NCI-H2227 (cell line): ENCODE measurements around the gene CUL4A.
"Not testable (repeated sequence)": the region's sequence is repeated elsewhere in the genome, so short reads cannot be mapped to it uniquely, and the experiment has no call there.

Experiments
- DNase-seq: peaks from one replicate; lab custom pipeline; 2025; ENCODE audit not compliant: unreplicated experiment; lab: John Stamatoyannopoulos, UW

Gene CUL4A

DNA sequence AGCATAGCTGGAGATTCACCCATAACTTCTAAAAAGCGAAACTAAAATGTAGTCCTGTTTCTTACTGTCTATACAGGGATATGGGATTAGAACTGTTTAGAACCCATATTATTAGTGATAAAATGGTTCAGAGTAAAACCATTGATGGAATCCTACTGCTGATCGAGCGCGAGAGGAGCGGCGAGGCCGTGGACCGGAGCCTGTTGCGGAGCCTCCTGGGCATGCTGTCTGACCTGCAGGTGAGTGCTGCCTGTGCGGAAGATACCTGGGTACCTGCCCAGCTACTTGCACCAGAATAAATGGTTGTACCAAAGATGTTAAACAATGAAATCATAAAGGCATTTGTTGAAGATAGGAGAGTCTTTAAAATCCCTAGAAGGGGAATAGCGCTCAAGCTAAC is 23.7 kb downstream of the CUL4A start:
- no peak for DNase-seq

DNA sequence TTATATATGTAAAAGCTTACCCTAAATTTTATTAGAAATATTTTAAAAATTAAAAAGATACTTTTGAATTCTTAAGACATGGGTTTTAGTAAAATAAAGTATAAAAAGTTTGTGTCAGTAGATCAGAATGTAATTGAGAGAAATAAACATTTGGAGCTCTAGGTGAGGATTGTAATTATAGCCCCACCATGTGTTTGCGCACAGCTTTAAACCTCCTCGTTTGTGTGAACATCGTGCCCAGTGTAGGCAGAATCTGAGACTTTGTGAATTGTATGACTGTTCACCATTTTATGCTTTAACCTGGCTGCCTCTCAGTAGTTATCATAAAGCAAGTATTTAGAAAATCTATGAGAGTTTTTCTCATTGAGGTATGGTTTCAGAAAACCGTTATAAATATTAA is 29.1 kb downstream of the CUL4A start:
- DNase-seq, result no peak

DNA sequence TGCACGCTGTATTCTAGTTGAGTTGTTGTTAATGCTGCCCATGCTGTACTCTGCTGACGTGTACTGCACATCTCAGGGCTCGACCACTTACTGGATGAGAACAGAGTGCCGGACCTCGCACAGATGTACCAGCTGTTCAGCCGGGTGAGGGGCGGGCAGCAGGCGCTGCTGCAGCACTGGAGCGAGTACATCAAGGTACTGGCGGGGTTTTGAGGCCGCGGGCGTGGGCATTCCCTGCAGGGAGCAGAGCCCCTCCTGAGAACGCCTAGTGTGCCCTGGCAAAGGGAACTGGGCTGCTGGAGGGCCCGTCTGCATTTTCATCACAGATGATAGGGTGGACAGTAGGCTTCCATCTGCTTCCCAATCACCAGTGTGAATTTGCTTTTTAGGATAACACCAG is 29.9 kb downstream of the CUL4A start:
- no peak for DNase-seq

DNA sequence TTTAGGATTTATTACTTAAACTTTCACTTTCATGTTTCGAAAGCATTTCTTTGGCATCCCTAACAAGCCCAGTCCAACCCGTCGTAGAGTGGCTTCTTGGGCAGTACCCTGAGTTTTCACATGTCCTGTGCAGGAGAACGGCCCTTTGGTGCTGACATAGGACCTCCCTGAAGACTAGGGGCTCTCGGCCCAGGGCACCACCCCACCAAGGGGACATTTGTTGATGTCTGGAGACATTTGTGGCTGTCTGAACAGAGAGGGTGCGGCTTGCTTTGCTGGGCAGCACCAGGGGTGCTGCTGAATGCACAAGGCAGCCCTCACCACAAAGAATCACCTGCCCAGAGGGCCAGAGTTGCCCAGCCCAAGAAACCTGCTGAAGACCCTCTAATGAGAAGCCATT is 30.6 kb downstream of the CUL4A start:
- no peak for DNase-seq

DNA sequence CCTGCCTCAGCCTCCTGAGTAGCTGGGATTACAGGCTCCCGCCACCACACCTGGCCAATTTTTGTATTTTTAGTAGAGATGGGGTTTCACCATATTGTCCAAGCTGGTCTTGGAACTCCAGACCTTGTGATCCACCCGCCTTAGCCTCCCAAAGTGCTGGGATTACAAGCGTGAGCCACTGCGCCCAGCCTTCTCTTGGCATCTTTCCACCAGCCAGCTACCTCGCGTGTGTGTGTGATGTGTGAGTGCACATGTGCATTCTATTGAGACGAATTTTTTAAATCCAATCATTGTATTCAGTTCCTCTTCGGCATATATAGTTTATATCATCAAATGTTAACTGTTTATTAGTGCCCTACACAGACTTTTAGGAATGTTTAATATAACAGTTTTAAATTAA is 32.2 kb downstream of the CUL4A start:
- DNase-seq, result not testable (repeated sequence)

DNA sequence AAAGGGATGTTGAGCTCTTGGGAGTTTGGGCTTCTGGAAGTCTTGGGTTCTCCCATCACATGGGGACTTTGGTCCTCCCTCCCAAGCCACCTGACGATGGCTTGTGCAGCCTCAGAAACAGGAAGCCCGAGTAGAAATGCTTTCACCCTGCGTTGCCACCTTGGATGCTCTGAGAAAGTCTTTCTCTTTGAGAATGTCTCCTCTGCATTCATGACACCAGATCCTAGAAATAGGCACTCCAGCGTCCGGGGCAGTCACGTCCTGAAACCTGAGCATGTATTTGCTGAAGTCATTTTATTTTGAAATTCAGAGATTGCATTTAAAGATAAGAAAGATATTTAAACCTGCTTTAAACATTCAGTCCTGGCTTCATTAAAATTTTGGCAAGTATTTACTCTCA is 34.4 kb downstream of the CUL4A start:
- DNase-seq, result no peak

DNA sequence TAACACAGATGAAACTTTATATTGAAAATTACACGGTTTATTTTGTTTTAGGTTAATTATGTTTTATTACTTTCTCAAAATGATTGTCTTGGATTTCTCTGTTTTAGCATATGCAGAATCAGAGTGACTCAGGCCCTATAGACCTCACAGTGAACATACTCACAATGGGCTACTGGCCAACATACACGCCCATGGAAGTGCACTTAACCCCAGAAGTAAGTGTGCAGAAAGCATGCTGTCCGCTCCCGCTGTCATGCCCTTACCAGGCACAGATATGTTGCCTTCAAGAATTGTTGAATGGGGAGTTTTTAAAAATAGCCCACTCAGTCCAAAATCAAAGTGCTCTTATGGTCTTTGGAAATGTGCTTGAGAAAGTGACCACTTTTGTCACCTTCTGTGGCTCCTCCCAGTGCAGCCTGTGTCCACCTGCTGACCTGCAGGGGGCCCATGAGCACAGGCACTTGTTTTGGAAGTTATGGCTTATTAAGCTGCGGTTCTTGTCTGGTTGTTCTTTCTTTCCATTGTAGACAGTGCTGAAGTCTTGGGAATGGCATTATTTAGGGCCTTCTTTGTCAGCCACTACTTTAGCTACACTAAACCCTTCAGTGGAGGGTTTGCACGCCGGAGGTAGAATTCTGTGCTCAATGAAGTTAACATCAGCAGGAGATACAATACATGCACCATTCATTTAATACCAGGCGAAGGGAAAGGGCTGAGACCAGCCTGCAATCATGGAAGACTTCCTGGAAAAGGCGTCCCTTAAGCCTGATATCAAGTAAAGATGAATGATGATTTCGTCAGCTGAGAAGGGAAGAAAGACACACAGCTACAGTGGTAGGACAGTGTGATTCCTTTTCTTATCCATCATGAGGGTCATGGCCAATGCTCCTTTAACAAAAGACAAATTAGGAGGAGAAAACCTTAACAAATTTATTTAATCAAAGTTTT is 36.7 kb downstream of the CUL4A start:
- DNase-seq, result no peak

DNA sequence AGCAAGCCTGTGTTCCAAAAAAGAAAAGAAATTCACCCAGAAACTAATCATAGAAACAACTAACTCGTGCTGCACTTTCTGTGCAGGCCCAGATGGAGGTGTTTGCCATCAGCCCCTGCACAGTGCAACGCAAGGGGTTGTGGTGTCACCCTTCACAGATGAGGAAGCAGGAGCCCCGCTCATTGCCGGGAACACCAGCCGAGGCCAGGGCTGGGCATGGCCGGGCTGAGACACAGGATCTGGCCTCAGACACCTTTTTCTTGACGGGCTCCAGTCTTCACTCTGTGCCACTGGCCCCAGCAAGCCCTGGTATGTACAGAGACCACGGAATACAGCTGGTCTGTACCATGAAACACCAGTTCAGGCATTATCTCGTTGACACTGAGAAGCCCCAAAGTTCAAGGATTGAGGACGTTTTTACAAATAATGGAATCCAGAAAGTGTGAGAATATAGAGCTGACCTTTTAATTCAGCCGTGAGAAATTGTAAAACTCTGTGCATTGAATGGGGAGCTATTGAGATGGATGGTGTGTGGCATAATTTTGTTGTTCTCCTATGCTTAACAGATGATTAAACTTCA is 43.2 kb downstream of the CUL4A start:
- no peak for DNase-seq

DNA sequence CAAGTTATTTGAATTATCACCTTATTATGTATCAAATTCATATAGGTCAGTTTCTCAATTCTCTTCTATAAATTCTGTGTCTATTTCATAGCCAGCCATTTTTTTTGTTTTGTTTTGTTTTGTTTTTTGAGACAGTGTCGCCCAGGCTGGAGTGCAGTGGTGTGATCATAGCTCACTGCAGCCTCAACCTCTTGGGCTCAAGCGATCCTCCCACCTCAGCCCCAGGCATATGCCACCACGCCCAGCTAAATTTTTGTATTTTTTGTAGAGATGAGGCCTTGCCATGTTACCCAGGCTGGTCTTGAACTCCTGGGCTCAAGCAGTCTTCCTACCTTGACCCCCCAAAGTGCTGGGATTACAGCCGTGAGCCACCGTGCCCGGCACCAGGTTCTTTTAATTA is 48.5 kb downstream of the CUL4A start:
- not testable (repeated sequence) for DNase-seq

DNA sequence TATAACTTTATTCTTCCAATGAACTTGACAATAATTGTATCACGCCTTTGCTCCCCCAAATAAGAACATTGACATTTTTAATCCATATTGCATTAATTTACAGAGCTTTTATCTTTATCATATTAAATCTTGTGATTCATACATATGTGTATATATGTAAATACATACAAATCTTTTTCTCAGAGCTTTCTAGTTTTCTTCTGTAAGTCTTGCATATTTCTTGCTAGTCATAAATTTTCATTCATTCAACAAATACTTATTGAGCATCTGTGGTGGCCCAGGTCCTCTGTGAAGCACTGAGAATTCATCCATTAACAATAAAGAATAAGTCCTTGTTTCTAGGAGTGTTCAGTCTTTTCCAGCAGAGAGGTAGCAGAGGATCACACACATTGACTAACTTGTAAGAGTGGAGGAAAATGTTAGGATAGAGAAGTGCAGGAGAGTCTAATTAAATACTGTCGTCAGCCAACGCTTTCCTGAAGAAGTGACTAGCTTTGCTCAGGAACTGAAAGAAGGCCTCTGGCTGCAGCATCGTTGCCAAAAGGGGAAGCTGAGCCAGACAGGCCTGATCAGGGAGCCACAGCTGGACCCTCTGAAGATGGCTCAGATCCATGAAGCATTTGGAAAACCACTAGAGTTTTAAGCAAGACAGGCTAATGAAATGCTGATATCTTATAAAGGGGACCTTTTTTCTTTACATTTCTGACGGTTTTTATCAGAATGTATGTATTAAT is 49.1 kb downstream of the CUL4A start:
- no peak for DNase-seq

DNA sequence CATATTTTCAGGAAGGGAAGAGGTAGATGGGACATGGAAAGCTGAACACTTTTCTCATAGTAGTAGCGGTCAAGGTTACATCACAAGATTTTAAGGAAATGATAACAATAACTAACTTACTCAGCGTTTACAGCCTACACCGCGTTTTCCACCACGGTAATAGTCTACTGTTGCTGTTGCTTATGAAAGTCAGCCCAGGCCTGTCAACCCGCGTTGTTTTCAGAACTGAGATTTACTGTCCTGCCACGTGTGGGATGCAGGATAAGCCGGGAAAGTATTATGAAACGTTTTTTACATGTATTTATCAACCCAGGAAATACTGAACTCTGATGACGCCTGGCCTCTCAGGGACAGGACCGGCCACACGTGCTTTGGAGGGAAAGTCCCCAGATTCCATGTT is 51.6 kb downstream of the CUL4A start:
- DNase-seq, result no peak

DNA sequence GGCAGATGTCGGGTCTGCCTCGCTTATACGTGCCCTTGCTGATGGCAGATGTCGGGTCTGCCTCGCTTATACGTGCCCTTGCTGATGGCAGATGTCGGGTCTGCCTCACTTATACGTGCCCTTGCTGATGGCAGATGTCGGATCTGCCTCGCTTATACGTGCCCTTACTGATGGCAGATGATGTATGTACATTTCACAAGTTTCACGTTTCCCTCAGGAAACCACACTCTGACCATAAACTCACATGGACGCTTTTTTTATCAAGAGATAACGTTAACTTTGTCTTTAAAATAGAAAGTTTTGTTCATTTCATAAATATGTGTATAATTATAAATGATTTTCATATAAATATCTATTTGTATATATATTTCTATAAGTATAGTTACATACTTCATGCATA is 53.6 kb downstream of the CUL4A start:
- not testable (repeated sequence) for DNase-seq

DNA sequence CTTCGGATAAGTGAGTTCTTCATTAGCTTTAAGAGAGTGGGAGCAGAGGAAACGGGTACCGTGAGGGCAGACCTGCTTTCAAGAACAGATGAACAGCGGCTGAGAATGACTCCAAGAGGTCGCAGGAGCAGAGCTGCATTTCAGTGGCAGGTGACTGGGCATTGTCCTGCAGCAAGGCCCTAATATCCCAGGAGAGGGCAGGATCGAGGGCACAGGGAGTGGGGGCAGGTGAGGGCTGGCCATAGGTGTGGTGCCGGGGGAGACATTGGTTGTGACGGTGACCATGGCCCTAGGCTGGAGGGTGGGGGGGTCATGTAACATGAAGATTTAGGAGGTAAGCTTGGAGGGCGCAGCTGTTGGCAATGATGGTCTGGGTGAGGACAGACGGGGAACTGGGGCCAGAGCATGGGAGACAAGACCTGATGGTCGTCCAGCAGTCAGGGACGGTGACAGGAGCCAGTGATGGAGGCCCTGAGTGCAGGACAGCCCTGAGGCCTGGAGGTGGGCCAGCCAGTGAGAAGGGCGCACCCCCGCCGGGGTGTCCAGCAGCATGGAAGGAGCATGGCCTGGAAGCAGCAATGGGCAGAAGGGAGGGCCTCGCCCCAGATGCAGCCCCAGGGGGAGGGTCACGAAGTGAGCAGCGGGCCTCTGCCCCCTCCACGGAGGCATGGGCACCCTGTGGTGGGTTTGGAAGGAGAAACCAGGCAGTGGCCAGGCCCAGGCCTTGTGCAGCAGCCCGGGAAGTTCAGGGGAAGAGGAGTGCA is 58.4 kb downstream of the CUL4A start:
- DNase-seq, result no peak

DNA sequence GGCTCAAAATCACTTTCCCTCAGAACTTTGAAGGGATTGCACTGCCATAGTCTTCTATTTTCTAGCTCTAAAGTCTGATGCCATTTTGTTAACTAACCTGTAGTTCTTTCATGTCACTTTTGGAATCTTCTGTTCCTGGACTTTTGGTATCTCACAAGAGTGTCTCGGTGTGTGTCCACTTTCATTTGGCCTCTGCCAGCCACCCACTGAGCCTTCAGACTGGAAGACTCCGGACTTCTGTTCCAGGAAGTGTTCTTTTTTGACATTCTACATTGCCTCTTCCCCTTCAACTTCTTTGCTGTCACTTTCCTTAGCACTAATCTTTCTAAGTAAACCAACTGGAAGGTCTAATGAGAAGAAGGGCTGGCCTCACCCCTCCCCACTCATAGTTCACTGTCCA is 62.6 kb downstream of the CUL4A start:
- DNase-seq, result no peak

DNA sequence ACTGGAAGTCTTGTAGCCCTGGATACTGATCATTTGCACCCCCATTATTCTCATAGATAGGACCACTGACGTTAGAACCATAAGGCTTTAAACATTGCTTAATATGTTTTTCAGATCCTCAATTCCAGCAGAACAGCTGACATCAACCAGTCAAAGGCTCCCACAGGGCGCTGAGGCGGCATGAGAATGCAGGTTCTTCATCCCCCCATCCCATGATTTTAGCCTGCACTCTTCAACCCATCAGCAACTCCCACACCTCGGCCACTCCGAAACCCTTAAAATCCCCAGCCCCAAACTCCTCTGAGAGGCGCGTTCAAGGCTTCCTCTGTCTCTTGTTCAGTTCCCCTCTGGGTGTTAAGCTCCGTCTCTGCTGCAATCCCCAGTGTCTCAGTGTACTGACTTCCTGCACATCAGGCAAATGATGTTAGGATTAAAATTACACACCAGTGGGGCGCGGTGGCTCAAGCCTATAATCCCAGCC is 63.3 kb downstream of the CUL4A start:
- no peak for DNase-seq

DNA sequence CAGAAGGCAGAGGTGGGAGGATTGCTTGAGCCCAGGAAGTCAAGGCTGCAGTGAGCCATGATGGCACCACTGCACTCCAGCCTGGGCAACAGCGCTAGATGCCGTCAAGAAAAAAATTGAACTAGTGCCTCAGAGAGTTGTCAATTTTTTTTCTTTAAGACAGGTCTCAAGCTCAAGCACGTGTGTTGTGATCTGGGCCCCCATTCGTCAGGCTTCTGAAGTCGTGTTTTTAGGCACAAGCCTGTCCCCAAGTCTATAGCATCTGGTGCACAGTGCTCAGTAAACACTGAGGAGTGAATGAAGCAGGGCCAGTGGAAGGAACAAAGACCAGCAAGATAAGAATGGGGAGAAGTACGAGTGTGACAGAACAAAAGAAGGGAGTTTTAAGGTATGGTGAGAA is 63.9 kb downstream of the CUL4A start:
- DNase-seq, result no peak

DNA sequence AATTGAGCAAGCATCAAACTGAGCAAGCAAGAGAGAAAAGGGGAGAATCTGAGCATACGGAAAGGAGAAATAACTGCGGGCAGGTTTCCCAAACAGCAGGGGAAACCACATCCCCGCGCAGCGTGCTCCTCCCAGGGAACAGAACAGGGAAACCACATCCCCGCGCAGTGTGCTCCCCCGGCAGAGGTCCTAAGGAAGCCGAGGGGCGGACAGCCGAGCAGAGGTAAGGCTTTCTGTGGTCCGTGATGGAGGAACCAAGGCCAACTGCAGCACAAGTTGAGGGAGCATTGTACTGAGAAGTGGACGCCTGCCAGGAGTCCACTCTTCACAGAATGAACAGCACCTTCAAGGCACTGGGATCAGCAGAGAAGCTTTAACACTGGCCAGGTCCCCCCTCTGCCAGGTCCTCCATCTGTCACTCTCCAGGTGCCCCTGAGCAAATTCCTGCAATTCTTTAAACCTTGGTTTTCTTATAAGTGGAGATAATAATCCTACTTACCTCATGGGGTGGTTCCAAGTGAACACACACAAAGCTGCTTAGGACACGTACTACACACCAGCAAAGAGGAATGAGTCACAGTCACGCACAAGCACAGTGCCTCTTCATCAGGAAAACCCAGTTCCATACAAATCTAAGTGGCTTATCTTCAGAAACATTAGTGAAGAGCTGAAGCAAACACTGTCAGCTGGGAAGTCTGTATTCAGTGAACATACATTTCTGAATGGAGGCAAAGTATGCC is 64.6 kb downstream of the CUL4A start:
- DNase-seq, result no peak

DNA sequence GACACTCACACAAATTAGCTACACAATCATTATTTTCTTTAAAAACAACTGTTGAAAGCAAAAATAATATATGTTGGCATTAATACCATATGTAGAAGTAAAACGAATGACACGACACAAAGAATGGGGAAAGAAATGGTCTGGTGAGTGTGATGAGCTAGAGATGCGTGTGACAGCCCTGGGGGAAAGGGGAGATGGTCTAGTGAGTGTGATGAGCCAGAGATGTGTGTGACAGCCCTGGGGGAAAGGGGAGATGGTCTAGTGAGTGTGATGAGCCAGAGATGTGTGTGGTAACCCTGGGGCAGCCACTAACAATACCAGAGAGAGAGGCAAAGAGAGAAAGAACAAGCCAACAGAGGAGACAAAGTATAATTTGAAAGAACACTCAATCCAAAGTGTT is 65.3 kb downstream of the CUL4A start:
- DNase-seq, result no peak

DNA sequence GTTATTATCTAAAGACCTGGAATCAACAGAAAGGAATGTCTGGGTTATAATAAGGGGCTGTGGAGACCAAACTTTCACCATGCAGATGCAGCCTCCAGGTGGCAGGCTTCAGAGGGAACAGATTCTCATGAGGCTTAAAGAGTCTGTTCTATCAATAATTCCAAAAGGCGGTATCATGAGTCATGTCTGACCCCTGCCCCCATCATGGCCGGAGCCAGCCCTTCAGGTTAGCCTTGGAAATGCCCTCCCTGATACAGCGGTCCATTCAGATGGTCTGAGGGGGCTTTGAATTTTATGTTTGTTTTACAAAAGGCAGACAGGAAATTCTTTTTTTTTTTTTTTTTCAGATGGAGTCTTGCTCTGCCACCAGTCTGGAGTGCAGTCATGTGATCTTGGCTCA is 66.0 kb downstream of the CUL4A start:
- peak; percentile 17 for DNase-seq

DNA sequence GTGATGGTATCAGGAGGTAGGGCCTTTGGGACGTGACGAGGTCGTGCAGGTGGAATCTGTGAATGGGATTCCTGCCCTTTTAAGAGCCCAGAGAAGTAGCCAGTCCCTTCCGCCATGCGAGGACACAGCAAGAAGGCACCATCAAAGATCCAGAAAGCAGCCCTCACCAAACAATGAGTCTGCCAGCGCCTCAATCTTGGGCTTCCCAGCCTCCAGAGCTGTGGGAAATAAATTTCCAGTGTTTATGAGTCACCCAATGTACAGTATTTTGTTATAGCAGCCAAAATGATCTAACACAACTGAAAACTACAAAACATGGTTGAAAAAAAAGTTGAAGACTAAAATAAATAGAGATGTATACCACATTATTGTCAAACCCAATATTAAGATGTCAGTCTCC is 70.7 kb downstream of the CUL4A start:
- no peak for DNase-seq
